NCI-H446 treated with DMSO at 0.1 percent for 48 hours (cell line): ENCODE results near the gene FAM163B.
"Not testable (repeated sequence)": the region's sequence is repeated elsewhere in the genome, so short reads cannot be mapped to it uniquely, and the experiment has no call there.

Experiments used
- DNase-seq: peaks from one replicate; lab custom pipeline; 2025; lab: John Stamatoyannopoulos, UW

FAM163B gene

DNA sequence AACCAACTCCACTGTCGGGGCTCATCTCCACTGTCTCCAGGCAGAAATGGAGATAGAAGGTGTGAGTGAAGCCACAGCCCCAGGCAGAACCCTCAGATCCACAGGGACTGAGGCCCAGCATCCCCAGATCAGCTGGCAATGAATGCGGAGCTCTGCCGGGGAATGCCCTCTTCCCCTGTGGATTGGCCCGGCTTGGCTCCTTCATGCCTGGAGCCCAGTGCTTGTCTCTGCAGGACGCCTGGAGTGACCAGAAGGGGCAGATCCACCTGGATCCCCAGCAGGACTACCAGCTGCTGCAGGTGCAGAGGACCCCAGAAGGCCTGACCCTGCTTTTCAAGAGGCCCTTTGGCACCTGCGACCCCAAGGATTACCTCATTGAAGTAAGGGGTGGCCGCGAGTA, 30.4 kb upstream of the FAM163B start:
- DNase-seq: no peak

DNA sequence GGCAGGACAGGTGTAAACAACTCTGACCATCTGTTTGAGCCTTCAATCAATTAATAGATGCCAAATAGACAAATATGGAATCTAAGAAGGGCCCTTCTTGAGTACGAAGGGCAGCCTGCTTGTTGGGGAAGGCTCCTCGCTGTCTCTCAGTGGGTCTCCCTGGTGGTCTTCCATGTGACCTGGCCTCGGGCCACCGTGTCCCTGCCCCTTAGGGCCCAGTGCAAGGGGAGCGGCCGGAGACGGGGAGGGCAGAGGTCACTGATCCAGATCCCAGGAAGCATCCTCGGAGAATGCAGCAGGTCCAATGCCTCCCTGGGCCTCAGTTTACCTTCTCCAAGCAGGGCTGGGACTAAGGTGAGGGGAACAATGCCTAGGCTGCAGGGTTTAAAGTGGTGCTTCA, 29.5 kb upstream of the FAM163B start:
- no peak for DNase-seq

DNA sequence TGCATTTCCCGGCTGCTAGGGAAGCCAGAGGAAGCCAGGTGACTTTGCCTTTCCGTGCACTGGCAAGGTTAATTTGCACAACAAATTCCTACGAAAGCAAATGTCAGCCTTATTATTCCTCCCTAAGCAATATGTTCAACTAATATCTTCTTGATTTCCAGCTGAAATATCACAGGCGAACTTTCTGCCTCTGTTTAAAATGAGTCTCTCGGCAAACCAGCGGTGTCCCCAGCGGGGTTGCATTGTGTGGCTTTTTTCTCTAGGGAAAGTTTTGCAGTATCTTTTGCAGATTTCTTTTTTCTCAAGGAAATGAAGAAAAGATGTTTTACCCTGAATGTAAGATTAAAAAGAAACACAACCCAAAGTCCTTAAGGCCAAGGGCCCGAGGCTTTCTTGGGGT, 28.9 kb upstream of the FAM163B start:
- DNase-seq: no peak

DNA sequence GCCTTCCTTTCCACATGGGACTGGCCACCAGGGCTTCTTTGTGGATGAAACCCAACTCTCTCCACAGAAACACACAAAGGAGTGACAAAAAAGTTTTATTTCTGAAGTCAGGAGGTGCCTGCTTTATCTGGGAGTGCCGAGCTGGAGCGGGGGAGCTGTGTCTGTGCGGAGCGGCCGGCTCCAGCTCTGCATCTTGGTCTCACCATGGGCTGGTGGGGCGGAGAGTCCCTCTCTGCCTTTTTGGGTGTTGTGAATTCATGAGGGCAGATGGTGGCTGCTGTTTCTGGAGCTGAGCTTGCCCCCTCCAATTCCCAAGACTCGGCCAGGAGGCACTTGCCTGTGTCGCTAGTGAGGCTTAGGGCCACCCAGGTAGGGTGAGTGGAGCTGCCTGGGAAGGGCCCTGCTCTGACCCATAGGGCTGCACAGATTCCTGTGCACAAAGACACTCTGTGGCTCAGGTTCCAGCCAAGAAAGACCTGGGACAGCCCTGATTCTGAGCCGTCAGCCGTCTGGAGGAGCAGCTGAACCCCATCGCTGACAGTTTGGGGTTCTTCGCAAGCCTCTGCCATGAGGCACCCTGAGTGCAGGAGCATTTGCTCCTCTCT, 28.4 kb upstream of the FAM163B start:
- no peak for DNase-seq

DNA sequence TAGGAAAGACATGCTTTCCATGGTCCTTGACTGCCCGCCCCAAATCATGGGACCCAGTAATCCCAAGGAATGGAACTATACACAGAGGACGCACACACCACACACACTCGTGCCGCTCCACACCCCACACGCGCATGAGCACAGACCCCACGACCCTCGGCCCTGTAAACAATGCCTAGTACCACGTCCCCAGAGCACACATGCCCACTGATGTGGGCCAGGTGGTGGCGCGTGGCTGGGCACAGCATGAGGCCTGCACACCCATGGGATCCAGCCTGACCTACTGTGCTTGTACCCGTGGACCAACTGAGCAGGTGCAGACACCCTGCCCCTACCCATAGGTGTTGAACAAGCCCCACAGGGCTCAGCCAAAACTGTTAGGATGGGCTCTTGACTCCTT, 27.7 kb upstream of the FAM163B start:
- no peak for DNase-seq

DNA sequence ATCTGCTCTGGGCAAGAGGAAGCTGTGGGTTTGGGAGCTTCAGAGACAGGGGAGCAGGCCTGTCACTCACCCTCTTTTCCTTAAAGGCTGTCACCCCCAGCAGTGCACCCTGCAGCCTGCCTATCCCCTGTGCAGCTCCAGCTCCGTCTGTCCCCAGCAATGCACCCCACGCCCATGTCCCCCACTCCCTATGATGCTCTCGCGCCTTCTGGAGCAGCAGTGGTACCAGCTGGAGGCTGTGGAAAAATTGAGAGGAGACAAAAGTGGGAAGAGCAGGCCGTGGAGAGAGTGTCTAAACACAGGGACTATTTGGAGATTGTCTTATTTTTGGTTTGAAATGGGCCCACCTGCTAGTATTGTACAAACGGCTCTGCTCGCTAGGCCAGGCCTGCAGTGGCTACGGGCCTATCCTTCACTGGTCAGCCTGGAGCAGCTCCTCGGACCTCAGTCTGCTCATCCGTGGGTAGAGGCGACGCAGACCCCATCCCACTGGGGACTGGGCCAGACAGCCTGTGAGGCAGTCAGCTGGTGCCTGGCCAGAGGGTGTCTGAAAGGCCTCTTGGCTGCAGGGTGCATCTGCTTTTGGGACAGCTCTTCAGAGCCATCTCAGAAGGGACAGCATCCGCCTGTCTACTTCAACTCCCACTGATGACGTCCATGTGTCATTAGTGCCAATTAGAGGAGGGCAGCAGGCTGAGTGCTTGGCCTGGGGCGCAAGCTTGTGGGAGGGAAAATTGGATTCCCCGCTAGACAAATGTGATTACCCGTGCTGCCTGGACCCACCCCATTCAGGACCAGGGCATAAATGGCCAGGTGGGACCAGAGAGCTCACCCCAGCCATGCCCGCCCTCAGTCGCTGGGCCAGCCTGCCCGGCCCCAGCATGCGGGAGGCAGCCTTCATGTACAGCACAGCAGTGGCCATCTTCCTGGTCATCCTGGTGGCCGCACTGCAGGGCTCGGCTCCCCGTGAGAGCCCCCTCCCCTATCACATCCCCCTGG, 26.6 kb upstream of the FAM163B start, which contains the start of gene DBH:
TSS of gene DBH (plus strand) at position 831 of the 999 bp plus-strand sequence. CDS start at position 840, 9 bp downstream.
- no peak for DNase-seq

DNA sequence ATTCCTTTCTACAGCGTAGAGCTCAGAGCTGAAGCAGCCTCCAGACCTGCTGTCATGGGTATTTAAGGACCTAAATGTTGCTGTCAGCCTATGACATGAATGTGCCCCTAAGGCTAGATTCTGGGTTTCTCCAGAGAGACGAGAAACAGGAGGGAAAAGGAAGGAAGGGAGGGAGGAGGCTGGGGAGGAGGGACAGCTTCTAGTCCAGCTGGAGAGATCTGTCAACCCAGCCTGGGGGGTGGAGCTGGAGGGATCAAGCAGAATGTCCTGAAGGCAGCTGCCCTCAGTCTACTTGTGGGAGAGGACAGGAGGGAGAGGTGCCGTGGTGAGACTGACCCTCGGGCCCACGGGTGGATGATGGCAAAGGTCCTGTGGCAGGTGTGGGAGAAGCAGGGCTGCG, 25.9 kb upstream of the FAM163B start:
- no peak for DNase-seq

DNA sequence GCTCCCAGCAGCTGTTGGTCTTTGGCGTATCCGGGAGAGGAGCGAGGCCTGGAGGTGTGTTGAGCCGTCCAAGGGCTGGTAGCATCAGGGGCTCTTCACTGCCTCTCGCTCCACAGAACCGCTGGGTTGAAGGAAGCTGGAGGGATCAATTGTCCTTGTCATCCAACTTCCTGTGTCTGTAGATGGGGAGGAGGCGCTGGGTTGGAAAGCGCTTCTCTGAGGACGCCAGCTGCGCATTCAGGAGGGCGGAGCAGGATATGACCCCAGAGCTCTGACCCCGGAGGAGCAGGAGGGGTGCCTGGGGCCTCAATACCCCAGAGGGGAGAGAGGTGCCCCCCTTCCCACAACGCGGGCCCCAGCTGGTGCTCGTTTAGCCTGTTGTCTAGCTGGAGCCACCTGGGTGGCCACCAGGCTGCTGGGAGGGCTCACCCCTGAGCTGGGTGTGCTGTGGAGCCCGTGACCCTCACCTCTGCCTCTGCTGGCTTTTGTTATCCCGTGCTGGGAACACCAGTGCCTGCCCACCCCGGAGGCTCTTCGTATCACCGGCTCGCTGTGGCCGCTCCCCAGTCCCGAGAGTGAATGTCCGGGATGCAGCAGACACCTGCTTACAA, 25.0 kb upstream of the FAM163B start:
- no peak for DNase-seq

DNA sequence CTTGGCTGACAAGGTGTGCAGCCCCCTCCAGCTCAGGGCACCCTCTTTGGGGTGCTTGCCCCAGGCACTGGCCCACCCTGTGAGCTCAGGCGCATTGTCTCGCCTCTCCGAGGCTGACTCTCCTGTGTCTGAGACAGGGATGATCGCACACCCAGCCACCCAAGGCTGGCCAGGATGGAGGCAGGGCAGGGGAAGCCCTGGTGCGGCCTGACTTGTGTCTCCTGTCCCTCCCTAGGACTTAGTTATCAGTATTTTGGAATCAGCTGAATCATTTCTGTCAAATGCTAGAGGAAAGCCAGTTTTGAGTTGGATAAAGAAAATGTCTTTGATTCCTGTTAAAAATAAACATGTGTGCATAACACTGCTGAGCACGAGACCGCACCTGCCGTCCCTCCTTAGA, 24.5 kb upstream of the FAM163B start:
- DNase-seq: no peak

DNA sequence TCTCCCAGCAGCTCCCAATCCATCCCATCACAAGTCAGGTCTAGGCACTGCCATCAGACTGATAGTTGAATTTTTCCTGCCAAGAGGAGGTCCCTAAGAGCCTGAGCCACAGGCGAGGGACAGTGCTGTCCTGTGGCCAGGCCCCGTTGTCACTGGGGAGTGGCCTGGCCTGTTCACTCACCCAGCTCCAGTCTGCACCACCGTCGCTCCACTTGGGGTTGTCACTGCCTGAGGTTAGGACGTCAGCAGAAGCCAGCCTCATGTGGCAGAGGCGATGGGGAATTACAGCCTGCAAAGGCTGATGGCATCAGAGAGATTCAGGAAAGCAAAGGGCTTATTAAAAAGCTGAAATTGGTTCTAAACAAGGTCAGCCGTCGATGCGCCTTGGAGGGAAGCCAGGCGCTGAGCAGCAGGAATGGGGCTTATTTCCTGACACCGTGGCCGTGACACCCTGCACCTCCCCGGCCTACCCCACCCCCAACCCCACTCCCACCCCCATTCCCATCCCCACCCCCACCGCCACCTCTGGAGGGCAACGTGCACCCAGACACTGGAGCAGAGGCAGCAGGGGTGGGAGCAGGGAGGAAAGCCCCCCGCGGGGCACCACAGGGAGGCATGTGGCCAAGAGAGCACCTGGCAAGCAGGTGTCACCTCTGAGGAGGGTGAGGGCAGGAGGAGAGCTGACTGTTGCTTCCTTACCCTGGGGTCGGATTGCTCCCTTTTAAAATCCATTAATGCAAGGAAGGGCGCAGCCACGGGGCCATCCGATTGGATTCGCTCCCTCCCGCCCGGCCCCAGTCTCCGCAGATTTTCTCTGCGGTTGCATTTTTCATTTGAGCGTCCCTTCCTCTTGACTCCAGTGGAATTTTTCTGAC, 23.9 kb upstream of the FAM163B start:
- no peak for DNase-seq

DNA sequence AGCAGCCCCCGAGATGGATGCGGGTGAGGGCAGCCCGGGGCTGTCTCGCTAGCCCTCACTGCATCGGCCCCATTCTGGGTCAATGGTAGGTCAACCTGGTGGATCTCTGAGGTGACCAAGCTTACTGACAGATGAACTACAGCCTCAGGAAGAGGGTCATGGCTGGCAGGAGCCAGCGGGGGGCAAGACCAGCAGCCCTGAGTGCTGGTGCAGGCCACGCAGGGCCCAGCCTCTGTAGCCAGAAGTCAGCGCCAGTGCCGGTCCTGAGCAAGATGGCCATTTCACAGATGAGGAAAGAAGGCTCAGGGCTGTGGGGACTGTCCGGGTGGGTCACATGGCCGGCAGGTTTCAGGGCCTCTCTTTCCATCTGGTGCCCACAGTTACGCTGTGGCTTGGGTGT, 21.9 kb upstream of the FAM163B start:
- no peak for DNase-seq

DNA sequence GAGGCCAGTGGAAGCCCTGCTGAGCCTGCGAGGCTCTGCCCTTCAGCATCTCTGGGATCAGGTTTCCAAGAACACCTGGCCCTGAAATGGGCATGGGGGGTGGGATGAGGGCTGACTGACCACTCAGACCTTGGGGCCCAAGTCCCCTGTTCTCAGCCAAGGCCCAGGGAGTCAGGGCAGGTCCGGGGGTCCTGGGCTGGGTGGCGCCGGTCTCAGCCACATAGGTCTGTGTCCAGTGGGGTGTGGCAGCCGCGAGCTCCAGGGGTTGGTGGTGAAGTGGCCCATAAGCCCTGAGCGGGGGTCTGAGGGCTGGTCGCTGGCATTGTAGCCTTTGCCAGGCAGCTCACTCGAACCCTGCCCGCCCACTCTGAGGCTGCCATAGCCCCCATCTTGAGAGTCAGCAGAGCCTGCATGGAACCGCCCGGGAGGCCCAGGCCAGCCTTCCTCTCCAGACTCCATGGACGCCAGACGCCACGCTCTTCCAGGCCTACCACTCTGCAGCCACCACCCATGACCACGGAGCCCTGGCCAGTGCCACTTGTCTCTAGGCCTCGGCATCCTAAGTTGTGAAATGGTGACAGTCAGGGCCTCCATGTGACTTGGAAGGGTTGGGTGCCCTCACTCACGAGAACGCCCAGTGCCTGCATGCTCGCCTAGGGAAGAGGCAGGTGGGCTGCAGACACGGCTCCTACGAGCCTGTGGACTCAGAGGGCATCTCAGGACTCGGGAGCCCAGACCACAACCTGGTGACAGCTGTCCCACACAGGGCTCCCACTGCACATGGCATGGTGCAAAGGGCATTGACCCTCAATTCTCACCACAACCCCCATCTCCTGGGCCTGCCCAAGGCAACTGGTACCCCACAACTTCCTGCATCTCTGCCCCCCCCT, 20.3 kb upstream of the FAM163B start:
- no peak for DNase-seq

DNA sequence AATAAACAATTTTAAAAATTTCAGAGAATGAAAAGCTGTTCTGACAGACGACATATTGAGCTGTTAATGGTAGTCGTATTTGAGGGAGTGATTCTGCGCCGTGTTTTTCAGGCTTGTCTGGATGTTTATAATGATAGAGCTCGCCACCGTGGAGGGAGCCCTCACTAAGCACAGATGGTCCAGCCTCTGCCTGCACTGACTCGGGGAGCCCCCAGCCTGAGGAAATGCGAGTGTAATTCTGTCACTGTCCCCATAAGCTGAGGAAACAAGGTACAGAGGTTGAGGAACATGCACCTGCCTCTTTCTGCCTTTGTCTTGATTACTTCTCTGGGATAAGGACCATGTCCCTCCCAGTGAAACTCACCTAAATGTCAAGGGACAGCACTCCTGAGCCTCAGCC, 19.6 kb upstream of the FAM163B start:
- no peak for DNase-seq

DNA sequence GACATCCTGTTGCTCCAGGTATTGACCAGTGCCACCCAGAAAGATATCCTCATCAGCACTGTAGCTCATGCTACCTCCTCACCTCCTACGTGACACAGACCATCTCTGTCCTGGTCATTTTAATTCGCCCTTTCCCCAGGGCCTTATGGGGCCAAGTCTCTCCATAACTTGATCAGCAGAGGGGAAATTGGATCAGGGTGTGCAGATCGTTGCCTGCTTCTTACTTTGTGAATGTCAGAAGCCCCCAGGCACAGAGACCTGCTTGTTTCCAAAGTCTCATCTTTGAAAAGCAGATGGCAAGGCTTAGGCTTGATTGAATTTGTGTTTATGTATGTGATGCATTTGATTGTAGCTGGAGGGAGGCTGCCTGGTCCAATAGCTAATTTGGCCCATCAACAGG, 18.2 kb upstream of the FAM163B start:
- DNase-seq: no peak

DNA sequence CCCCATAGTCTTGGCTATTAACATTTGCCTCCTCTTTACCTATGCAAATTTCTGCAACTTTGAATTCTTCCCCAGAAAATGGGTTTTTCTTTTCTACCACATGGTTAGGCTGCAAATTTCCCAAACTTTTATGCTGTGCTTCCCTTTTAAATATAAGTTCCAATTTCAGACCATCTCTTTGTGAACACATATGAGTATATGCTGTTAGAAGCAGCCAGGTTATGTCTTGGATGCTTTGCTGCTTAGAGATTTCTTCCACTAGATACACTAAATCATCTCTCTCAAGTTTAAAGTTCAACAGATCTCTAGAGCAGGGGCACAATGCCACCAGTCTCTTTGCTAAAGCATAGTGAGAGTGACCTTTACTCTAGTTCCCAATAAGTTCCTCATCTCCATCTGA, 16.8 kb upstream of the FAM163B start:
- not testable (repeated sequence) for DNase-seq

DNA sequence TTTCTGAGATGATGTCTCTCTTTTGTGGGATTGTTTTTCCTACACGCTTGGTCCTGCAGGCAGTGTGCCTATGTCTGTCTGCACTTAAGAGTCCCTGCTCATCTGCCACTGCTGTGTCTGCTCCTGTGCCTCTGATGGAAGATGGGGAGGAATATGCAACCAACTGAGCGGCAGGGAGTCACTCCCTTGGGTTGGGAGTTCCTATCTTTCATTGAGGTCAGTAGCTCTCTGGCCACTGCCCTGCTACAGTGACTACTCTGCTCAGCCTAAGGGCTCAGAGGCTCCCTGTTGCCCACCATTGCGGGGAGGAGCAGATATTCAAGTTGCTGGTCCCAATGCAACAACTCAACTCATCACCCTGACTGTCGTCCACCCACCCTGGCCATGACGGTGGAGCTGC, 13.4 kb upstream of the FAM163B start:
- no peak for DNase-seq

DNA sequence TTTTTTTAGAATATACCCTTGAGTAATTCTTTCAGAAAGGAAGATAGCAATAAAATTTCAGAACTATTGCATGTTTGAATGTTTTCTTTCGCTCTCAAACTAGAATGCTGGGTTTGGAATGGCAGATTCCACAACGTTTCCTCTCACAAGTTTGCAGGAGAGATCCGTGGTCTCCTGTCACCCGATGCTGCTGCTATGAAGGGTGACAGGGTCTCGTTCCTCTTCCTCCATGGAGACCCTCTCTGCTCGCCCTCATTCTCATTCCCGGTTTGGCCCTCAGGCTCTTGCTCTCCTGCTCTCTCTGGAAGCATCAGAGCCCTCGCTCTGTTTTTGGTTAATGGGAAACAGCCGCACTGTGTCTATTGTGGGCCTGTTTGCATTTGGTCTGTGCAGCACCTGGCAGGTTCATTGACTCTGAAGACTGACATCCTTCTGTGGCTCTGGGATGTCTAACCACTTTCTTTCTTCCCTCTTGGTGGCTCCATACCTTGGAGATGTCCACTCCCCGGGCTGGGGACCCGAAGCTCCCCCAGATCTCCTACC, 12.6 kb upstream of the FAM163B start:
- DNase-seq: no peak

DNA sequence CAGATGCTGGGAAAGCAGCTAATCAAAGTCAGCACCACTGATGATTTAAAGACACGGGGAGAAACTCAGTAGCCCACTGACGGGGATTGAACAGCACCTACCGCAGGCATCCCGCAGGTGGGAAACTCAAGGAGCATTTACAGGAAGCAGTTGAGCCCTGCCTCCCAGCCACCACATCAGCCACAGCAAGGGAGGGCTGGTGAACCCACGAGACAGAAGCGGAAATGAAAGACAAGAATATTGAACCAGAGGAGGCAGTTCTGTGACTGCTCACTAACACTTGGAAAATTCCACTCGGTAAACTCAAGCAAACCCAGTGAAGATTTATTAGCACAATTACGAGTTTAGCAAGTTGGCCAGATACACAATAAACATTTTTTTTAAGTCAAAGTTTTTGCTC, 10.6 kb upstream of the FAM163B start:
- DNase-seq: no peak

DNA sequence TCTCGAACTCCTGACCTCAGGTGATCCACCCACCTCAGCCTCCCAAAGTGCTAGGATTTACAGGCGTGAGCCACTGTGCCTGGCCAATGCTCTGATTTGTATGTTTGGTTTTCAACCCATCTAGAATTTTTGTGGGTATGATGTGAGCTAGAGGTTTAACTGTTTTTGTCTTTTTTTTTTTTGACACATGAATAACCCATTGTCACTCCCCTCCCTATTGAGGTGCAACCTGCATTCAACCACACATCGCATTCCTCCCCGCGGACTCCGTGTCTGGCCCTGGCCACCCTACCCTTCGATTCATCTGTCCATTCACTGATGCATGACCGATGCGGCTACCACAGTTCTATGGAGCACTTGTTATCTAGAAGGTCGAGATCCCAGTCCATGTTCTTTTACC, 9.5 kb upstream of the FAM163B start:
- no peak for DNase-seq

DNA sequence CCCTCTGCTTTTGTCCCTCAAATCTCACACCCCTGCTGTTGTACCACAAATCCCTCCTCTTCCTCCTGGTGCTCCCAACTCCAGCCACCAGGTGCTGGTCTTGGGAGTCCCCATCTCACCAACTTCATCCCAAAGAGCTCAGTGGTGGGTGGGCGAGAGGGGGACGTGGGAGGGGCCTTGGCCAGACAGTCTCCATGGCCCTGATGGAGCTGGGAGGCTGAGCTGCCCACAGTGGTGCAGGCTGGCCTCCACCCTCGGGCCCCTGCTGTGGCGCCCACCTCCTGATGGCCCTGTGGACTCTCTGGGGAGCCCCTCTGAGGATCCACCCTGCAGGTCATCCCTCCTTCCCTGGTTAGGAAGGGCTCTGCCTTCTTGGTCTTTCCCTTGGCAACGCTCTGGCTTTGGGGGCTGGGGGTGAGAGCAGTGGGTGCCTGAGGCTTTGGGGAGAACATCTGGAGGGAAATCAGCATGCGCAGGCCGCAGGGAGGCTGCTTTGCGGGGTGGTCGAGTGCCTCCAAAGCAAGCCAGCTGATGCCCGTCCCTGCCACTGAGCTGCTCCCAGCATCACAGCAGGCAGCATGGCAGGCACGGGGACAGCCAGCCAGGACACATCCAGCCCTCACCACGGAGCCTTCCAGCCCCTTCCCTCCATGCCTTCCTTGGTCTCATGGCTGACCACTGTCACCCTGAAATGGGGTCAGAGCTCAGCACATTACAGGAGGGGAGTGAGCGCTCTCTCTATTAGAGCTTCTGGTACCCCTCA, 7.6 kb upstream of the FAM163B start:
- DNase-seq: no peak
